OCI-LY1 (cell line): ENCODE measurements around the gene ARFGAP1.

ENCODE experiments used
- H2AFZ ChIP-seq: fragments of 200-600 bp; sonication (generic), shearing (Covaris generic); 2 replicates; pipeline ENCODE4 v1.6.0; 2014; ENCODE audit warnings: antibody characterized with exemption, mild to moderate bottlenecking, low read length
- H3F3A ChIP-seq: fragments of 200-600 bp; sonication (generic), shearing (Covaris generic); 2 replicates; pipeline ENCODE4 v1.6.0; 2014; ENCODE audit warnings: mild to moderate bottlenecking, antibody characterized with exemption, low read length, moderate library complexity; ENCODE audit not compliant: insufficient read depth
- H3K27ac ChIP-seq: fragments of 200-600 bp; sonication (generic); 2 replicates; pipeline ENCODE4 v1.5.1; 2014; ENCODE audit warnings: low read length, mixed run types, mild to moderate bottlenecking, low read depth; ENCODE audit not compliant: poor library complexity, severe bottlenecking
- H3K27me3 ChIP-seq: fragments of 200-600 bp; sonication (generic); 2 replicates; pipeline ENCODE4 v1.6.0; 2014; ENCODE audit warnings: antibody characterized with exemption, mild to moderate bottlenecking, low read length, moderate library complexity; ENCODE audit not compliant: insufficient read depth
- H3K36me3 ChIP-seq: fragments of 200-600 bp; sonication (generic); 2 replicates; pipeline ENCODE4 v1.6.1; 2014; ENCODE audit warnings: mild to moderate bottlenecking, antibody characterized with exemption, low read length, moderate library complexity, mixed read lengths; ENCODE audit not compliant: insufficient read depth
- H3K4me1 ChIP-seq: fragments of 200-600 bp; sonication (generic); 2 replicates; pipeline ENCODE4 v1.5.1; 2014; ENCODE audit warnings: mild to moderate bottlenecking, low read length, moderate library complexity; ENCODE audit not compliant: insufficient read depth, severe bottlenecking
- H3K4me2 ChIP-seq: fragments of 200-600 bp; sonication (generic), shearing (Covaris generic); 2 replicates; pipeline ENCODE4 v1.6.1; 2014; ENCODE audit warnings: low read length
- H3K4me3 ChIP-seq: fragments of 200-600 bp; sonication (generic); 2 replicates; pipeline ENCODE4 v1.5.1; 2014; ENCODE audit warnings: low read length, low read depth, mild to moderate bottlenecking, mixed read lengths; ENCODE audit not compliant: poor library complexity, severe bottlenecking
- H3K79me2 ChIP-seq: fragments of 200-600 bp; shearing (Covaris generic); 2 replicates; pipeline ENCODE4 v1.6.1; 2016; ENCODE audit warnings: mixed run types, low read length, mixed read lengths; ENCODE audit not compliant: insufficient read depth
- H3K9ac ChIP-seq: fragments of 200-600 bp; sonication (generic), shearing (Covaris generic); 2 replicates; pipeline ENCODE4 v1.6.1; 2014; ENCODE audit warnings: mild to moderate bottlenecking, low read length, mixed read lengths
- H3K9me2 ChIP-seq: fragments of 200-600 bp; sonication (generic), shearing (Covaris generic); 2 replicates; pipeline ENCODE4 v1.6.1; 2014; ENCODE audit warnings: low read depth, mild to moderate bottlenecking, low read length, mixed read lengths
- H3K9me3 ChIP-seq: fragments of 200-600 bp; shearing (Covaris generic); 2 replicates; pipeline ENCODE4 v1.6.1; 2014; ENCODE audit warnings: low read length, mixed read lengths
- H4K20me1 ChIP-seq: fragments of 200-600 bp; sonication (generic), shearing (Covaris generic); 2 replicates; pipeline ENCODE4 v1.6.0; 2016; ENCODE audit warnings: mild to moderate bottlenecking, low read length; ENCODE audit not compliant: insufficient read depth
- EZH2 ChIP-seq: fragments of 200-600 bp; sonication (generic), shearing (Covaris generic); IDR thresholded peaks from 2 replicates; pipeline ENCODE4 v1.8.0; 2017; ENCODE audit warnings: borderline replicate concordance, mixed run types, mild to moderate bottlenecking, antibody characterized with exemption, low read length, moderate library complexity, mixed read lengths
- TF ChIP-seq, protein P1 (sequence below): fragments of 200-600 bp; sonication (generic), shearing (Covaris generic); IDR thresholded peaks from 2 replicates; pipeline ENCODE4 v1.5.1; 2017; ENCODE audit warnings: mild to moderate bottlenecking, antibody characterized with exemption, low read length, moderate library complexity, mixed read lengths

Gene ARFGAP1

DNA sequence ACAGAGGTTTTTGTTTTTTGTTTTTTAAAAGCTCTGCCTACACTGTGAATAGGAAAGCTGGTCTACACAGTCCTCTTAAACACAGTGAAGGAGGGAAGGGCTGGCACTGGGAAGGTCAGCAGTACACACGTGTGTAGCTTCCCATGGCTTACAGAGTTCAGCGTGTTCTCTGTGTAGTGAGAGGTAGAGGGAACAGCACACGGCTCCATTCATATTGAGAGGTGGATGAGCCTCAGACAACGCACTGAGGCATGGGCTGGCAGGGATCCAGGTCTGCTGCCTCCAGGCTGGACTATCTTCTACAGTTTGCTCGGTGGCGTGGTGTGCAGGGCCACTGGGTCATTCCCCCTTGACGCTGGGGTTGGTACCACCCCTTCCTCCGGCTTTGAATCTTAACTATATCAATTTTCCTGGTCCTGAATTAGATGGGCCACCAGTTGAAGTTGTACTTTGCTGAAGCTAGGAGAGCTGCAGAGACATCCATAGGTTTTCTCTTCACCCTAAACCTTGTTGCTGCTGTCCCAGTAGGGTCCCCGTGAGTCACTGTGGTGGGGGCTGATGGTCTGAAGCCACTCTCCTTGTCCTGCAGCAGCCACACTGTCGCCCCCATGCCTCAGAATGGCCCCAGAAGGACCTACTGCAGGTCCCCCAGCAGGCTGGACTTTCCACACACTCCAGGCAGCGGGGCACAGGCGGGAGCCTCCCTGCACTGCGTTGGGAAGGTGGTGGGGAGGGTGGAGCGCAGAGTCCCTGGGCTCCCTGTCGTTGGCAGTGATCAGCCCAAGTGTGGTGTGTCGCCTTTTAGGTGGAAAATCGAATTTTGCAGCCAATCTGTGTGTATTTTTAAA lies 2.0 kb downstream of the ARFGAP1 start:
- H3K36me3 ChIP-seq: peaks cover 32% of the 10 kb centered on the region
- no peaks in the 10 kb centered on the region for H3K9me2 ChIP-seq
- no peak overlapping the region for H3K4me3 ChIP-seq
- no peaks in the 10 kb centered on the region for H3K9me3 ChIP-seq
- H3F3A ChIP-seq: no peaks in the 10 kb centered on the region
- H2AFZ ChIP-seq: no peak overlapping the region
- H3K27me3 ChIP-seq: no peaks in the 10 kb centered on the region
- H3K4me2 ChIP-seq: peak overlapping the region; percentile 42; the same call in 1 of the 2 replicates
- no peak for TF ChIP-seq EZH2
- TF ChIP-seq, protein P1, sequence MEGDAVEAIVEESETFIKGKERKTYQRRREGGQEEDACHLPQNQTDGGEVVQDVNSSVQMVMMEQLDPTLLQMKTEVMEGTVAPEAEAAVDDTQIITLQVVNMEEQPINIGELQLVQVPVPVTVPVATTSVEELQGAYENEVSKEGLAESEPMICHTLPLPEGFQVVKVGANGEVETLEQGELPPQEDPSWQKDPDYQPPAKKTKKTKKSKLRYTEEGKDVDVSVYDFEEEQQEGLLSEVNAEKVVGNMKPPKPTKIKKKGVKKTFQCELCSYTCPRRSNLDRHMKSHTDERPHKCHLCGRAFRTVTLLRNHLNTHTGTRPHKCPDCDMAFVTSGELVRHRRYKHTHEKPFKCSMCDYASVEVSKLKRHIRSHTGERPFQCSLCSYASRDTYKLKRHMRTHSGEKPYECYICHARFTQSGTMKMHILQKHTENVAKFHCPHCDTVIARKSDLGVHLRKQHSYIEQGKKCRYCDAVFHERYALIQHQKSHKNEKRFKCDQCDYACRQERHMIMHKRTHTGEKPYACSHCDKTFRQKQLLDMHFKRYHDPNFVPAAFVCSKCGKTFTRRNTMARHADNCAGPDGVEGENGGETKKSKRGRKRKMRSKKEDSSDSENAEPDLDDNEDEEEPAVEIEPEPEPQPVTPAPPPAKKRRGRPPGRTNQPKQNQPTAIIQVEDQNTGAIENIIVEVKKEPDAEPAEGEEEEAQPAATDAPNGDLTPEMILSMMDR: no peak
- H3K27ac ChIP-seq: no peak overlapping the region
- H3K4me1 ChIP-seq: peaks cover 16% of the 10 kb centered on the region
- H4K20me1 ChIP-seq: no peaks in the 10 kb centered on the region
- H3K79me2 ChIP-seq: peaks cover 17% of the 10 kb centered on the region
- no peak overlapping the region for H3K9ac ChIP-seq

DNA sequence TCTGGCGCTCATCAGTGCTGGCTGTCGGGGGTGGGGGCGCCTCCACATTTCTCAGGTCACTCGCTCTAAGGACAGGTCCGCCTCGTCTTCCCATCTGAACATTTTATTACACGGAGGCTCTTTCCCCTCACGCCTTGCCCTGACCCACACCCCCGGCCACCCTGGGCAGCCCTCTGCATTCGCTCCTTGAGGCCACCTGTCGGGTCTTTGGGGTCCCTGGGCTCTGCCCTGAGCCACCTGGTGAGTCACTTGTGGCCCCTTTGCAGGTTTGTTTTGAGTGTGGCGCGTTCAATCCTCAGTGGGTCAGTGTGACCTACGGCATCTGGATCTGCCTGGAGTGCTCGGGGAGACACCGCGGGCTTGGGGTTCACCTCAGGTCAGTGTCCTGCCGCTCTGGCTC lies 3.2 kb downstream of the ARFGAP1 start:
- H4K20me1 ChIP-seq: no peaks in the 10 kb centered on the region
- no peaks in the 10 kb centered on the region for H3K9me2 ChIP-seq
- TF ChIP-seq, protein P1: no peak
- TF ChIP-seq EZH2: no peak
- no peak overlapping the region for H2AFZ ChIP-seq
- H3K79me2 ChIP-seq: peaks cover 17% of the 10 kb centered on the region
- no peak overlapping the region for H3K4me3 ChIP-seq
- no peak overlapping the region for H3K9ac ChIP-seq
- H3K9me3 ChIP-seq: no peaks in the 10 kb centered on the region
- H3K36me3 ChIP-seq: peaks cover 36% of the 10 kb centered on the region
- no peak overlapping the region for H3K4me2 ChIP-seq
- no peaks in the 10 kb centered on the region for H3F3A ChIP-seq
- H3K27me3 ChIP-seq: no peaks in the 10 kb centered on the region
- H3K27ac ChIP-seq: no peak overlapping the region
- H3K4me1 ChIP-seq: peaks cover 16% of the 10 kb centered on the region

DNA sequence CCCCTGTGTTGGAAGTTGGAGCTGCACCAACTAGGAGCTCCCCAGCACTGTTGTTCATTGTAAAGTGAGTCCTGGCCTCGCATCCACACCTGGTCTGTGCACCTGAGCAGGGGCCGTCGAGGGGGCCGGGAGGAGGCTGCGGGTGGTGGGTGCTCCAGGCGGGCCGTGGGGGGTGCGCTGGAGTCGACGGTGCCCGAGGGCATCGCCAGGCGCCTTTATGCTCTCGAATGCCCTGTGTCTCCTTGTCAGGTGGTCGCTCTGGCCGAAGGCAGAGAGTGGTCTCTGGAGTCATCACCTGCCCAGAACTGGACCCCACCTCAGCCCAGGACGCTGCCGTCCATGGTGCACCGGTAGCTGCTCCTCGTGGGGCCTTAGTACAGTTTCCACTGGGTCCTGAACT lies 4.3 kb downstream of the ARFGAP1 start:
- TF ChIP-seq EZH2: no peak
- TF ChIP-seq, protein P1: no peak
- Histone ChIP-seq H4K20me1 (no peaks in the 10 kb centered on the region), H3F3A (no peaks in the 10 kb centered on the region), H3K9me3 (no peaks in the 10 kb centered on the region), H3K27ac (no peak overlapping the region), H3K4me2 (no peak overlapping the region), H3K4me1 (peaks cover 11% of the 10 kb centered on the region), H2AFZ (no peak overlapping the region), H3K9ac (no peak overlapping the region), H3K27me3 (no peaks in the 10 kb centered on the region), H3K4me3 (no peak overlapping the region), H3K9me2 (no peaks in the 10 kb centered on the region), H3K79me2 (peaks cover 17% of the 10 kb centered on the region), H3K36me3 (peaks cover 36% of the 10 kb centered on the region)
